ENCODE measurements around the gene SPTY2D1.
"Not testable (repeated sequence)": the region's sequence is repeated elsewhere in the genome, so short reads cannot be mapped to it uniquely, and the experiment has no call there.

Gene SPTY2D1

GRCh38 chr11:18634140-18635032, at the start of gene SPTY2D1:
SPTY2D1 (minus strand) TSS chr11:18634342; CDS start chr11:18634257, 85 bp downstream.
- DNase-seq (ENCODE audit: low spot score), result peak; percentile 99

GRCh38 chr11:18682466-18682865, 48.3 kb upstream of the SPTY2D1 start:
- no peak for DNase-seq (ENCODE audit: low spot score)

GRCh38 chr11:18681949-18682348, 47.8 kb upstream of the SPTY2D1 start:
- DNase-seq (ENCODE audit: low spot score), result not testable (repeated sequence)

- DNase-seq (ENCODE audit: low spot score), result no peak
These were observed 43.4 kb upstream of the SPTY2D1 start for GRCh38 chr11:18677560-18677959.

- DNase-seq (ENCODE audit: low spot score), result no peak
These were observed 42.7 kb upstream of the SPTY2D1 start for GRCh38 chr11:18676803-18677202.

GRCh38 chr11:18672209-18672608, 38.1 kb upstream of the SPTY2D1 start:
- not testable (repeated sequence) for DNase-seq (ENCODE audit: low spot score)

- no peak for DNase-seq (ENCODE audit: low spot score)
These were observed 37.1 kb upstream of the SPTY2D1 start for GRCh38 chr11:18671246-18671645.

- no peak for DNase-seq (ENCODE audit: low spot score)
These were observed 35.6 kb upstream of the SPTY2D1 start for GRCh38 chr11:18669711-18670110.

GRCh38 chr11:18669219-18669596, 35.1 kb upstream of the SPTY2D1 start:
- DNase-seq (ENCODE audit: low spot score), result peak; percentile 33

GRCh38 chr11:18668131-18668530, 34.0 kb upstream of the SPTY2D1 start:
- no peak for DNase-seq (ENCODE audit: low spot score)

GRCh38 chr11:18665353-18665872, 31.3 kb upstream of the SPTY2D1 start:
- DNase-seq (ENCODE audit: low spot score), result not testable (repeated sequence)

- no peak for DNase-seq (ENCODE audit: low spot score)
These were observed 23.5 kb upstream of the SPTY2D1 start for GRCh38 chr11:18657673-18658072.

- no peak for DNase-seq (ENCODE audit: low spot score)
These were observed 16.9 kb upstream of the SPTY2D1 start for GRCh38 chr11:18650859-18651557.

GRCh38 chr11:18650353-18650752, 16.2 kb upstream of the SPTY2D1 start:
- no peak for DNase-seq (ENCODE audit: low spot score)

GRCh38 chr11:18643034-18643433, 8.9 kb upstream of the SPTY2D1 start:
- not testable (repeated sequence) for DNase-seq (ENCODE audit: low spot score)

GRCh38 chr11:18641677-18642076, 7.5 kb upstream of the SPTY2D1 start:
- no peak for DNase-seq (ENCODE audit: low spot score)

GRCh38 chr11:18633256-18634139, 644 bp downstream of the SPTY2D1 start:
- peak; percentile 21 for DNase-seq (ENCODE audit: low spot score)

- DNase-seq (ENCODE audit: low spot score), result no peak
These were observed 1.3 kb downstream of the SPTY2D1 start for GRCh38 chr11:18632841-18633240.

- DNase-seq (ENCODE audit: low spot score), result no peak
These were observed 10.0 kb downstream of the SPTY2D1 start for GRCh38 chr11:18624161-18624560.

- no peak for DNase-seq (ENCODE audit: low spot score)
These were observed 10.4 kb downstream of the SPTY2D1 start for GRCh38 chr11:18623707-18624106.

- DNase-seq (ENCODE audit: low spot score), result no peak
These were observed 15.7 kb downstream of the SPTY2D1 start for GRCh38 chr11:18618342-18619025.

Data from SW480 (cell line).